ENCODE data around the gene TMEM176A. TPM values are rescaled to one million over a fixed set of nuclear protein-coding genes. Genes with fewer than 3 reads are reported as not detected.

The TMEM176A gene
- total RNA-seq, 4 donors from 2014 or later, result 4.5 to 20.3 (median 17.9) TPM

- TF ChIP-seq, protein P1, sequence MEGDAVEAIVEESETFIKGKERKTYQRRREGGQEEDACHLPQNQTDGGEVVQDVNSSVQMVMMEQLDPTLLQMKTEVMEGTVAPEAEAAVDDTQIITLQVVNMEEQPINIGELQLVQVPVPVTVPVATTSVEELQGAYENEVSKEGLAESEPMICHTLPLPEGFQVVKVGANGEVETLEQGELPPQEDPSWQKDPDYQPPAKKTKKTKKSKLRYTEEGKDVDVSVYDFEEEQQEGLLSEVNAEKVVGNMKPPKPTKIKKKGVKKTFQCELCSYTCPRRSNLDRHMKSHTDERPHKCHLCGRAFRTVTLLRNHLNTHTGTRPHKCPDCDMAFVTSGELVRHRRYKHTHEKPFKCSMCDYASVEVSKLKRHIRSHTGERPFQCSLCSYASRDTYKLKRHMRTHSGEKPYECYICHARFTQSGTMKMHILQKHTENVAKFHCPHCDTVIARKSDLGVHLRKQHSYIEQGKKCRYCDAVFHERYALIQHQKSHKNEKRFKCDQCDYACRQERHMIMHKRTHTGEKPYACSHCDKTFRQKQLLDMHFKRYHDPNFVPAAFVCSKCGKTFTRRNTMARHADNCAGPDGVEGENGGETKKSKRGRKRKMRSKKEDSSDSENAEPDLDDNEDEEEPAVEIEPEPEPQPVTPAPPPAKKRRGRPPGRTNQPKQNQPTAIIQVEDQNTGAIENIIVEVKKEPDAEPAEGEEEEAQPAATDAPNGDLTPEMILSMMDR (IDR thresholded peaks at IDR 0.05; ENCODE audit: low read depth), result no peak
Observed at GRCh38 chr7:150847536-150847935, 47.0 kb downstream of the TMEM176A start.

DNA sequence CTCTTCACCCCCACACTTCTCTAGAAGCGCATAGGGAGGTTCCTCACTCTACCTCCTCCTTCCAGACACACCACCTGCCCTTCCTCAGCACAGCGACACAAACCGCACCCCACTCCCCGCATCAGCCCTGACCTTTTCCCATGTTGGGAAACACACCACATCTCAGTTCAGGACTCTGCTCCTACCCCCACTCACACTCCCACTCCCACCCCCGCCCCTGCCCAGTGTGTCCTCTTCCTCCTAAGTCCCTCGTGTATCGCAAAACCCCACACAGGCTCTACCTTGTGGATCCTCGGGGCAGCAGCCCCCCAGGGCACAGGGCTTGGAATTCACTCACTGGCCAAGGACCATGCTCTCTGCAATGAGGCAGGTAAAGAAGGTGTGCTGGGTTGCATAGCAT is 47.5 kb downstream of the TMEM176A start:
- TF ChIP-seq, protein P1 (IDR thresholded peaks at IDR 0.05; ENCODE audit: low read depth), result no peak

DNA sequence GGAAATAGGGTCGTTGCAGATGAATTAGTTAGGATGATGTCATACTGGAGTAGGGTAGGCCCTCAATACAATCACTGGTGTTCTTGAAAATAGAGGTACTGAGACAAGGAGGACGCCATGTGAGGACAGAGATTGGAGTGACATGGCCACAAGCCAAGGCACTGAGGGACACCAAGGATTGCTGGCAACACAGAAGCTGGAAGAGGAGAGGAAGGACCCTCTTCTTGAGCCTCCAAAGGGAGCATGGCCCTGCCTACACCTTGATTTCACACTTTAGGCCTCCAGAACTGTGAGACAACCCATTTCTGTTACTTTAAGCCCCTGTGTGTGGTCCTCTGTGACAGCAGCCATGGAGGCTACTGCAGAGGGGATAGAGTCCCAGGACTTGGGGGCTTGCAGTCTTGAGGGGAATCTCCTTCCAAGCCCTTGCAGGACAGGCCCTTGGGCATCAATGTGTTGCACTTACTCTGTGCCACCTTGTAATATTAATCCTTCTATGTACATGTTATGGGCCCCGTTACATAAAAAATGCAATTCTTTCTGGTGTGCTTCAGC is 48.1 kb downstream of the TMEM176A start:
- TF ChIP-seq, protein P1 (IDR thresholded peaks at IDR 0.05; ENCODE audit: low read depth), result no peak

DNA sequence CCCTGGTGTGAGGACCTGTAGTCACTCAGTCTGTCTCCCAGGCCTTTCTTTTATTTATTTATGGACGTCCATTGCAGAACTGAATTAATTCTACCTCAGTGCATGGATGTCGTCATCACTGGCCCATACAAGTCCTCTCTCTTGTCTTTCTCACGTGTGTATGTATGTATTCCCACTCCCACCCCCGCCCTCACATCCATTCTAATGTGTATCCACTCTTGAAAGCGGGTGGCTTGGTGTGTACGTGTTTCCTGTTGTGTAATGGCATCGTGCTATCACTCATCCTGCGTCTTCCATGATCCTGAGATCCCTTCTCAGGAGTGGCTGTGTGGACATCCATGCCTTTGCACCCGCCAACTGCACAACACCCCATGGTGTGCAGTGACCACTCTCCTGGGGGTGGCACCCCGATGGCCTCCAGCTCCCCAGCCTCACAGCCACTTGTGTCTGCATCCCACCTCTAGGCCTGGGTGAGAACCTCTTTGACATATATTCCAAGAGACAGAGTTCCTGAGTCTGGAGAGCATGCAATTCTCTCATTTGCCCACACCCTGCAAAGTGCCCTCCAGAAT is 48.7 kb downstream of the TMEM176A start:
- TF ChIP-seq, protein P1 (IDR thresholded peaks at IDR 0.05; ENCODE audit: low read depth), result no peak

GRCh38 chr7:150850273-150850672 is 49.7 kb downstream of the TMEM176A start:
- TF ChIP-seq, protein P1 (IDR thresholded peaks at IDR 0.05; ENCODE audit: low read depth), result no peak

GRCh38 chr7:150851492-150852370 is 51.2 kb downstream of the TMEM176A start:
- TF ChIP-seq, protein P1 (IDR thresholded peaks at IDR 0.05; ENCODE audit: low read depth), result no peak

GRCh38 chr7:150852371-150852905 is 51.9 kb downstream of the TMEM176A start, which contains the start of gene AOC1:
AOC1 (plus strand) TSS chr7:150852517; CDS start chr7:150856471, 3,954 bp downstream.
- TF ChIP-seq, protein P1 (IDR thresholded peaks at IDR 0.05; ENCODE audit: low read depth), result no peak

All from subcutaneous adipose tissue (tissue), 4 donors.